ENCODE measurements around the gene FAM47B.

The FAM47B gene

GRCh38 chrX:34978171-34978570 lies 35.6 kb downstream of the FAM47B start:
- no peak for TF ChIP-seq ZNF274 (IDR thresholded peaks at IDR 0.05; ENCODE audit: low read depth, low read length)
- no peak overlapping the region for H3K4me3 ChIP-seq (ENCODE audit: low read length)

DNA sequence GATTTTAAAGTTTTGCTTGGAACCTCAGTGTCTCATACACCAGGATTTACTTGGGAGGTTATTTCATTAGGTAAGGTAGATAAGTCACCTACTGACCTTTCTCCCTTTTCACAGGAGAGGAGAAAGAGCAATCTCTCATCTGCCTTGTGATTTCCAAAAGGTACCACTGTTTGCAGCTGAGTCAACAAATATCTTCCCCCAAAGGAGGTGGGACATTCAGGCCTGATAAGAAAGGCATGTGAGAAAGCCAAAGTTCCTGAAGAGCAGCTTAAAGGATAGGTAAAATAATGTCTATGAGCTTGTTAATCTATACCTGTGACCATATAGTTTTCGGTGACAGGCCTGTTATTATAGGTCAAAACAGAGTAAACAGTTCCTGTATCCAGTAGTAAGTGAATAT lies 45.0 kb downstream of the FAM47B start:
- no peak for TF ChIP-seq ZNF274 (IDR thresholded peaks at IDR 0.05; ENCODE audit: low read depth, low read length)
- H3K4me3 ChIP-seq (ENCODE audit: low read length), result no peak overlapping the region
